GM19452 (cell line): ENCODE data around the gene TEX22.

Experiments
- ATAC-seq: cut with Tn5 transposase; IDR thresholded peaks from one replicate; pipeline ENCODE4 v1.9.1; 2021; ENCODE audit not compliant: unreplicated experiment

Gene TEX22

GRCh38 chr14:105384041-105384557 lies 14.2 kb upstream of the TEX22 start:
- no peak for ATAC-seq

DNA sequence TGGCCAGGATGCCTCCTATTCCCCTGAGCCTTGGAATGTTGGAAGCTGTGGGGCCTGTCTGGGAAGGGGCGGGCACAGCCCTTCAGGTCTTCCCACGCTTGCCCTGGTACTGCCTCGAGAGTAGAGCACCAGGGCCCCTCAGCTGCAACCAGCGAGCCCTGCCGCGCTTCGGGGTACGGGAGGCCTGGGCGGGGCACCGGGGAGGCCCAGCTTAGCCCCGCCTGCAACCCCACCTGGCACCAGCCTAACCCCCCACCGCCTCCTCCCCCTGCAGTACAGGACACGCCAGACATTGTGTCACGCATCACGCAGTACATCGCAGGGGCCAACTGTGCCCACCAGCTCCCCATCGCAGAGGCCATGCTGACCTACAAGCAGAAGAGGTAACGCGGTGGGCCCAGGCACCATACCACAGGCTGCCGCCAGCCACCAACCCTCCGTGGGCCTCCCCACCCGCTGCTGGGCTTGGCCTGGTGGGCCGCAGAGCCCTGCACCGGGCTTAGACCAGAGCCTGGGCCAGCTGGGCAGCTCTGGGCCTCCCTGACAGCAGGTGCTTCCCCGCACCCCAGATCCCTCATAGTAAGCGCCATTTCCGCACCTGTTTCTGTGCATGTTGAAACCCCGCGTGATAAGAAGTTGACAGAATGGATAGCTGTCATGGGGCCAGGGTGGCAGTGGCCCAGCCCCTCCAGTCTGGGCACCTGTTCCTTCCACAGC lies 13.6 kb upstream of the TEX22 start:
- ATAC-seq: no peak

DNA sequence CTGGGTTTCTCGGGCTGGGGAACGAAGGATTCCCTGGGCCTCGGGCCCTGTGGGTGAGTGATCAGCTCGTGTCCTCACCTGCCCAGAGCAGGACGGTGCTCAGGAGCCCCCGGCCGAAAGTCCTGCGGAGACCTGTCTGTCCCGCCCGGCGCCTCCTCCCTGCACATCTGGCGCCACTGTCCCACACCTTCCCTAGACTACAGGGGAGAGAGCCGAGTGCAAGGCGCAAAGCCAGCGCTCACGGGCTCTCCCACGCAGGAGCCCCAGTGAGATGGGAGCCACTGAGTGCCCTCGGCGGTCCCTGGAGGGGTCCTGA lies 13.1 kb upstream of the TEX22 start:
- no peak for ATAC-seq

GRCh38 chr14:105385698-105386365 lies 12.5 kb upstream of the TEX22 start:
- ATAC-seq: no peak

DNA sequence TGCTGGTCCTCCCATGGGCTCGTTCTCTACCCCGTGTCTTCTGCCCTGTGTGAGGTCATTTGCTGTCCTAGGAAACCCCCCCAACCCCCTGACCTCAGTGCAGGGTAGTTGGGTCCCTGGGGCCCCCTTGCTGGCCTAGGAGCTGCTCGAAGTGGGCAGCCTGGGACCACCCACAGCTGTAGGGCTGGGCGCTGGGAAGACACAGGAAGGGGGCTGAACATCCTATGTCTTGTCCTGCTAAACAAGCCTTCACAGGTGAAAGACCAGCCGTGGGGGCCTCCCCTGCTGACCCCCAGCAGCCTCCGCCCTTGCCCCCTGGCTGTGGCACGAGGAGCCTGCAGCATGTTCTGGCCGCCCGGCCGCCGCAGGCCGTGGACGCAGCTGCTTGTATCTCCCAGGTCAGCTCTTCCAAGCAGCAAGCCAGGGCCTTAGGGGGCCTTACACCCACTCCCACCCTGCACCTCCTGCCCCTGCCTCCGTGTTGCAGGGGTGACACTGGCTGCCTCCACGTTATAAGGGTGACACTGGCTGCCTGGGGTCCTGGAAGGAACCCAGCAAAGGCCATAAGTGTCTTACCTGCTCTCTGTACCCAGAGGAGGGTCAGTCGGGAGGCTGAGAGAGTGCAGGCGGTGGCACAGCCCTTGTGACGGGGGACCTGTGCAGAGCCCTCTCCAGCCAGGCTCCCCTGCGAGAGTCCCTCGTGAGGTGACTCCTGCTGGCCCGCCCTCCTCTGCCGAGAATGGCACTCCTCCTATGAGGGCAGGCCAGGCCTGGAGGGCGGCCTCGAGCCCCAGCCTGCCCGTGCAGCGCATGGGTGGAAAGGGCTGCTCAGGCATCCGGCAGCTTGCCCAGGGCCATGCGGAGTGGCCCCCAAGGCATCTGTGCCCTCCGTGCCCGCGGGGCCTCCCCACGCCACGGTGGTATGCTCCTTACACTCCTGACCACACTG lies 11.5 kb upstream of the TEX22 start:
- ATAC-seq: no peak

- no peak for ATAC-seq
These were observed 10.8 kb upstream of the TEX22 start for GRCh38 chr14:105387530-105387922.

- ATAC-seq: no peak
These were observed 10.0 kb upstream of the TEX22 start for GRCh38 chr14:105388110-105388951.

- no peak for ATAC-seq
These were observed 9.4 kb upstream of the TEX22 start for GRCh38 chr14:105388976-105389375.

DNA sequence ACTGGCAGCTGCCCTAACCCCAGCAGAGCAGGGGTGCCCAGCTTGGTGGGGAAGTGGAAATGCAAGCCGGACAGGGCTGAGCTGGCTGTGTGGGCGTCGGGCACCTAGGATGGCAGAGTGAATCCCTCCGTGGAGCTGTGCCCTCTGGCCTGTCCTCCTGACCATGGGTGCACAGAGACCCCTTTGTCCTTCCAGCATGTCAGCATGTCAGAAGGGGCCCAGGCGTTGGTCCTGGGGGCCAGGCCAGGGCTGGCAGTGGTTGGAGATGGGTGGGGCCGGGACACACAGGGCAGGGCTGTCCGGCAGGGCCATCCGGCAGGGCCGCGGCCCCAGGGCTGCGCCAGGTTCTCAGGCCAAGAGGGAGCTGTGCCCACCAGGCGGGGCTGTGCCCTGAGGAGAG lies 8.8 kb upstream of the TEX22 start:
- ATAC-seq: no peak

GRCh38 chr14:105389976-105390848 lies 8.1 kb upstream of the TEX22 start:
- no peak for ATAC-seq

GRCh38 chr14:105390849-105391500 lies 7.4 kb upstream of the TEX22 start:
- no peak for ATAC-seq

DNA sequence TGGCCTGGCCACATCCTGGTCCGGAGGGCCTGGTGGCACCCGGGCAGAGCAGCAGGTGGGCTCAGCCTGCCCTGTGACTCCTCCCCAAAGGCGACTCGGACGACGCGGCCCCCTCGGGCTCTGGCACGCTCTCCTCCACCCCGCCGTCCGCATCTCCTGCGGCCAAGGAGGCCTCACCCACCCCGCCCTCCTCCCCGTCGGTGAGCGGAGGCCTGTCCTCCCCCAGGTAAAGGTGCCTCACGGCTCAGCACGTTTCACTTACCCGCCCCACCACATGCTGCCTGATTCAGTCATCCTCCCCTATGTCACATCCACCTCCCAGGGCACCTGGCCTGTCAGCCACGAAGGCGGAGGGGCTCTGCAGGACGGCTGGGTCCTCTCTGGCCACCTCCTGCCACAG lies 6.8 kb upstream of the TEX22 start:
- no peak for ATAC-seq

GRCh38 chr14:105392131-105393090 lies 5.9 kb upstream of the TEX22 start:
- ATAC-seq: no peak

- ATAC-seq: no peak
These were observed 5.2 kb upstream of the TEX22 start for GRCh38 chr14:105393151-105393550.

GRCh38 chr14:105394714-105395537 lies 3.4 kb upstream of the TEX22 start:
- ATAC-seq: no peak

DNA sequence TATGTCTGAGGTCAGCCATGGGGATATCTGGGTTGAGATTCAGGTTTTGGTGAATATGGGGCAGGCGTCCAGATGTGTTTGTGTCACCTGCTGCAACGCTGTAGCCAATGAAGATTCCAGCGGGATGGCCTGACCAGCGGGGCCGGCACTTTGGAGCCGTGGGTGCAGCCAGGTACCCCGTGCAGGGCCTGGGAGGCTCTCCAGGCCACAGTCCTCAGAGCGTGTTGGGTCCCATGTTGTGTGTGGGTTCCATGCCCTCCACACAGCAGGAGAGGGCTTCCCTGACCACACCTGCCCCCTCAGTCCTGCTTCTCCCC lies 2.8 kb upstream of the TEX22 start:
- ATAC-seq: no peak

GRCh38 chr14:105397350-105397931 lies 897 bp upstream of the TEX22 start:
- ATAC-seq: no peak
